Neural cell (in vitro differentiated cells): ENCODE data around the gene COX10. TPM values are rescaled to one million over a fixed set of nuclear protein-coding genes. Genes with fewer than 3 reads are reported as not detected.

ENCODE experiments used
- H2AFZ ChIP-seq: fragments of 200-600, 300-800 bp; sonication (generic), shearing (Covaris generic); 2 replicates; pipeline ENCODE4 v1.6.0; 2014; ENCODE audit warnings: low read depth, mild to moderate bottlenecking, antibody characterized with exemption, low read length, moderate library complexity
- H3F3A ChIP-seq: fragments of 200-600 bp; shearing (Covaris generic); 2 replicates; pipeline ENCODE4 v1.6.1; 2016; ENCODE audit warnings: mild to moderate bottlenecking, moderate library complexity, mixed read lengths, antibody characterized with exemption, low read length; ENCODE audit not compliant: insufficient read depth, poor library complexity, severe bottlenecking
- H3K27ac ChIP-seq: fragments of 200-600, 300-800 bp; sonication (generic), shearing (Covaris generic); 2 replicates; pipeline ENCODE4 v1.5.1; 2014; ENCODE audit warnings: mild to moderate bottlenecking, low read length, moderate library complexity
- H3K27me3 ChIP-seq: fragments of 300-800, 200-600 bp; sonication (generic), shearing (Covaris generic); 2 replicates; pipeline ENCODE4 v1.6.0; 2014; ENCODE audit warnings: mild to moderate bottlenecking, low read depth, low read length, moderate library complexity; ENCODE audit not compliant: insufficient read depth
- H3K36me3 ChIP-seq: fragments of 300-800, 200-600 bp; sonication (generic), shearing (Covaris generic); 2 replicates; pipeline ENCODE4 v1.5.1; 2014; ENCODE audit warnings: mild to moderate bottlenecking, antibody characterized with exemption, low read length, moderate library complexity; ENCODE audit not compliant: insufficient read depth
- H3K4me2 ChIP-seq: fragments of 300-800, 200-600 bp; sonication (generic), shearing (Covaris generic); 2 replicates; pipeline ENCODE4 v1.6.0; 2014; ENCODE audit warnings: mild to moderate bottlenecking, low read length
- H3K4me3 ChIP-seq: fragments of 300-800, 200-600 bp; sonication (generic), shearing (Covaris generic); 2 replicates; pipeline ENCODE4 v1.5.1; 2014; ENCODE audit warnings: mild to moderate bottlenecking, low read length, moderate library complexity
- H3K79me2 ChIP-seq: fragments of 200-600 bp; shearing (Covaris generic); replicated peaks from 2 replicates; pipeline ENCODE4 v1.6.0; 2014; ENCODE audit warnings: mild to moderate bottlenecking, low read length, moderate library complexity; ENCODE audit not compliant: insufficient read depth
- H3K9ac ChIP-seq: fragments of 300-800, 200-600 bp; sonication (generic), shearing (Covaris generic); 2 replicates; pipeline ENCODE4 v1.6.1; 2016; ENCODE audit warnings: mild to moderate bottlenecking, low read length, mixed read lengths
- H3K9me2 ChIP-seq: fragments of 200-600 bp; shearing (Covaris generic); 2 replicates; pipeline ENCODE4 v1.6.1; 2016; ENCODE audit warnings: mild to moderate bottlenecking, low read length, mixed read lengths; ENCODE audit not compliant: insufficient read depth
- H3K9me3 ChIP-seq: fragments of 200-600, 300-800 bp; sonication (generic), shearing (Covaris generic); 2 replicates; pipeline ENCODE4 v1.6.1; 2016; ENCODE audit warnings: mild to moderate bottlenecking, mixed run types, low read length, moderate library complexity, mixed read lengths
- H4K20me1 ChIP-seq: fragments of 200-600 bp; shearing (Covaris generic); 2 replicates; pipeline ENCODE4 v1.6.1; 2016; ENCODE audit warnings: mild to moderate bottlenecking, mixed run types; ENCODE audit not compliant: insufficient read depth
- CTCF ChIP-seq: fragments of 450-650 bp; IDR thresholded peaks from 2 replicates; pipeline ENCODE4 v1.5.1; 2014; ENCODE audit warnings: antibody characterized with exemption, mild to moderate bottlenecking, moderate library complexity; ENCODE audit not compliant: poor library complexity, severe bottlenecking
- EP300 ChIP-seq: fragments of 450-650 bp; conservative IDR thresholded peaks from 2 replicates; pipeline ENCODE4 v1.6.1; 2014; ENCODE audit warnings: antibody characterized with exemption, mild to moderate bottlenecking, moderate library complexity; ENCODE audit not compliant: poor library complexity, severe bottlenecking
- EZH2 ChIP-seq: fragments of 200-600, 300-800 bp; shearing (Covaris generic), sonication (generic); IDR thresholded peaks from 2 replicates; pipeline ENCODE4 v1.6.1; 2014; ENCODE audit warnings: antibody characterized with exemption, low read length, borderline replicate concordance, mild to moderate bottlenecking; ENCODE audit not compliant: insufficient read depth, poor library complexity, severe bottlenecking
- MXI1 ChIP-seq: fragments of 450-650 bp; conservative IDR thresholded peaks from 2 replicates; pipeline ENCODE4 v1.6.1; 2014; ENCODE audit warnings: antibody characterized with exemption, mild to moderate bottlenecking; ENCODE audit not compliant: poor library complexity, severe bottlenecking
- POLR2AphosphoS5 ChIP-seq: IDR thresholded peaks from 2 replicates; pipeline ENCODE4 v1.6.1; 2012
- RAD21 ChIP-seq: fragments of 450-650 bp; conservative IDR thresholded peaks from 2 replicates; pipeline ENCODE4 v1.6.1; 2014; ENCODE audit warnings: antibody characterized with exemption, mild to moderate bottlenecking, moderate library complexity
- SMC3 ChIP-seq: fragments of 450-650 bp; conservative IDR thresholded peaks from 2 replicates; pipeline ENCODE4 v1.6.1; 2014; ENCODE audit warnings: antibody characterized with exemption, mild to moderate bottlenecking, moderate library complexity; ENCODE audit not compliant: poor library complexity
- TAF1 ChIP-seq: IDR thresholded peaks from 2 replicates; pipeline ENCODE4 v1.6.1; 2012; ENCODE audit warnings: low read depth
- polyA plus RNA-seq: library from polyadenylated mRNA; depleted of rRNA; stranded (reverse); fragments of >200 nt; gene quantifications from 2 replicates; pipeline ENCODE4 v1.2.3, GENCODE V29; 2014
- TF ChIP-seq, protein P1 (sequence below): IDR thresholded peaks from 2 replicates; pipeline ENCODE4 v1.6.1; 2012; ENCODE audit warnings: borderline replicate concordance

The COX10 gene
- polyA plus RNA-seq, 1 donor from 2014 or later: 7.2 TPM

DNA sequence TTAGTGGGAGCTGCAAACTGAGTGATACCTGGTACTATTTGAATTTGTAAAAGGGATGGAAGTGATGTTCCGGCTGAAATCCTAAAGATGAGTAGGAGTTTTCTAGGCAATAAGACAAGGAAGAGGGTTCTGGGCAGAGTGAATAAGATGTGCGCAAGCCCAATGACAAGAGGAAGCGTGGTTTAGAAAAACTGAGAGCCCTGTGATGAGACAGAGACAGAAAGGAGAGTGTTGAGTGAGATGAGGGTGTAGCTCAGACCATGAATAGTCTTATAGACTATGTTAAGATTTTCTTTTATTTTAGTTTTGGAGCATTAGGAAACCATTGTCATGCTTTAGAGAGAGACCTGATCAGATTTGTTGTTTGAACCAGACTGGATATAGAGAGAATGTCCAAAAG lies 50.2 kb downstream of the COX10 start:
- no peak overlapping the region for H3K4me2 ChIP-seq
- H3K4me3 ChIP-seq: no peak overlapping the region
- H2AFZ ChIP-seq: no peak overlapping the region
- no peak overlapping the region for H3K27ac ChIP-seq
- TF ChIP-seq, protein P1, sequence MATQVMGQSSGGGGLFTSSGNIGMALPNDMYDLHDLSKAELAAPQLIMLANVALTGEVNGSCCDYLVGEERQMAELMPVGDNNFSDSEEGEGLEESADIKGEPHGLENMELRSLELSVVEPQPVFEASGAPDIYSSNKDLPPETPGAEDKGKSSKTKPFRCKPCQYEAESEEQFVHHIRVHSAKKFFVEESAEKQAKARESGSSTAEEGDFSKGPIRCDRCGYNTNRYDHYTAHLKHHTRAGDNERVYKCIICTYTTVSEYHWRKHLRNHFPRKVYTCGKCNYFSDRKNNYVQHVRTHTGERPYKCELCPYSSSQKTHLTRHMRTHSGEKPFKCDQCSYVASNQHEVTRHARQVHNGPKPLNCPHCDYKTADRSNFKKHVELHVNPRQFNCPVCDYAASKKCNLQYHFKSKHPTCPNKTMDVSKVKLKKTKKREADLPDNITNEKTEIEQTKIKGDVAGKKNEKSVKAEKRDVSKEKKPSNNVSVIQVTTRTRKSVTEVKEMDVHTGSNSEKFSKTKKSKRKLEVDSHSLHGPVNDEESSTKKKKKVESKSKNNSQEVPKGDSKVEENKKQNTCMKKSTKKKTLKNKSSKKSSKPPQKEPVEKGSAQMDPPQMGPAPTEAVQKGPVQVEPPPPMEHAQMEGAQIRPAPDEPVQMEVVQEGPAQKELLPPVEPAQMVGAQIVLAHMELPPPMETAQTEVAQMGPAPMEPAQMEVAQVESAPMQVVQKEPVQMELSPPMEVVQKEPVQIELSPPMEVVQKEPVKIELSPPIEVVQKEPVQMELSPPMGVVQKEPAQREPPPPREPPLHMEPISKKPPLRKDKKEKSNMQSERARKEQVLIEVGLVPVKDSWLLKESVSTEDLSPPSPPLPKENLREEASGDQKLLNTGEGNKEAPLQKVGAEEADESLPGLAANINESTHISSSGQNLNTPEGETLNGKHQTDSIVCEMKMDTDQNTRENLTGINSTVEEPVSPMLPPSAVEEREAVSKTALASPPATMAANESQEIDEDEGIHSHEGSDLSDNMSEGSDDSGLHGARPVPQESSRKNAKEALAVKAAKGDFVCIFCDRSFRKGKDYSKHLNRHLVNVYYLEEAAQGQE: no peak
- no peak for TF ChIP-seq MXI1
- no peak for TF ChIP-seq POLR2AphosphoS5
- TF ChIP-seq RAD21: no peak
- no peak for TF ChIP-seq CTCF
- TF ChIP-seq SMC3: no peak
- no peak for TF ChIP-seq EZH2
- TF ChIP-seq EP300: no peak
- no peak for TF ChIP-seq TAF1
- H3K9me3 ChIP-seq: no peaks in the 10 kb centered on the region
- H3K79me2 ChIP-seq: no peaks in the 10 kb centered on the region
- no peaks in the 10 kb centered on the region for H3K36me3 ChIP-seq
- no peak overlapping the region for H3K9ac ChIP-seq
- no peaks in the 10 kb centered on the region for H4K20me1 ChIP-seq
- no peaks in the 10 kb centered on the region for H3K9me2 ChIP-seq
- H3F3A ChIP-seq: no peaks in the 10 kb centered on the region
- H3K27me3 ChIP-seq: no peaks in the 10 kb centered on the region

GRCh38 chr17:14121952-14122351 lies 52.6 kb downstream of the COX10 start:
- no peaks in the 10 kb centered on the region for H3K36me3 ChIP-seq
- TF ChIP-seq RAD21 (no peak), EZH2 (no peak), EP300 (no peak), SMC3 (no peak), TAF1 (no peak), MXI1 (no peak)
- TF ChIP-seq, protein P1: no peak
- no peak overlapping the region for H3K4me3 ChIP-seq
- H3K27ac ChIP-seq: no peak overlapping the region
- H2AFZ ChIP-seq: no peak overlapping the region
- H3K27me3 ChIP-seq: no peaks in the 10 kb centered on the region
- no peak overlapping the region for H3K9ac ChIP-seq
- H3K4me2 ChIP-seq: no peak overlapping the region
- no peaks in the 10 kb centered on the region for H3K9me2 ChIP-seq
- H4K20me1 ChIP-seq: no peaks in the 10 kb centered on the region
- H3K9me3 ChIP-seq: no peaks in the 10 kb centered on the region
- no peaks in the 10 kb centered on the region for H3K79me2 ChIP-seq
- no peaks in the 10 kb centered on the region for H3F3A ChIP-seq
